ES-I3 (cell line): Measurements from ENCODE around the gene FAM184A.
A peak's percentile ranks its signal among the peaks of the same experiment; 100 is the strongest.

ENCODE experiments used
- H3K36me3 ChIP-seq: 2 replicates; pipeline ENCODE4 v1.6.1; 2013; ENCODE audit warnings: mild to moderate bottlenecking, low read length, control low read depth, moderate library complexity; ENCODE audit not compliant: insufficient read depth
- H3K4me1 ChIP-seq: 2 replicates; pipeline ENCODE4 v1.6.1; 2013; ENCODE audit warnings: mild to moderate bottlenecking, control low read depth, low read length; ENCODE audit not compliant: insufficient read depth
- H3K9ac ChIP-seq: 2 replicates; pipeline ENCODE4 v1.6.1; 2013; ENCODE audit warnings: low read depth, mild to moderate bottlenecking, low read length, moderate library complexity
- H3K9me3 ChIP-seq: 2 replicates; pipeline ENCODE4 v1.6.1; 2013; ENCODE audit warnings: mild to moderate bottlenecking, low read length, moderate library complexity; ENCODE audit not compliant: control insufficient read depth, insufficient read depth

Gene FAM184A

GRCh38 chr6:118965843-118966370 is 112.6 kb downstream of the FAM184A start:
- Histone ChIP-seq H3K36me3 (no peaks in the 10 kb centered on the region), H3K4me1 (no peaks in the 10 kb centered on the region), H3K9me3 (no peaks in the 10 kb centered on the region), H3K9ac (no peak overlapping the region)

GRCh38 chr6:118965371-118965770 is 113.1 kb downstream of the FAM184A start:
- Histone ChIP-seq H3K36me3 (no peaks in the 10 kb centered on the region), H3K9me3 (no peaks in the 10 kb centered on the region), H3K9ac (no peak overlapping the region), H3K4me1 (no peaks in the 10 kb centered on the region)

- H3K36me3 ChIP-seq, result no peaks in the 10 kb centered on the region
- H3K9ac ChIP-seq, result no peak overlapping the region
- no peaks in the 10 kb centered on the region for H3K9me3 ChIP-seq
- H3K4me1 ChIP-seq, result no peaks in the 10 kb centered on the region
These were observed 115.5 kb downstream of the FAM184A start for GRCh38 chr6:118963003-118963402.

- Histone ChIP-seq H3K9me3 (no peaks in the 10 kb centered on the region), H3K9ac (no peak overlapping the region), H3K36me3 (no peaks in the 10 kb centered on the region), H3K4me1 (no peaks in the 10 kb centered on the region)
These were observed 118.6 kb downstream of the FAM184A start for GRCh38 chr6:118959903-118960302.

- Histone ChIP-seq H3K9me3 (no peaks in the 10 kb centered on the region), H3K36me3 (no peaks in the 10 kb centered on the region), H3K4me1 (no peaks in the 10 kb centered on the region), H3K9ac (no peak overlapping the region)
These were observed 125.1 kb downstream of the FAM184A start for GRCh38 chr6:118953391-118953790.

GRCh38 chr6:118952683-118953082 is 125.8 kb downstream of the FAM184A start:
- Histone ChIP-seq H3K9me3 (no peaks in the 10 kb centered on the region), H3K4me1 (no peaks in the 10 kb centered on the region), H3K9ac (no peak overlapping the region), H3K36me3 (no peaks in the 10 kb centered on the region)

GRCh38 chr6:118945217-118945616 is 133.2 kb downstream of the FAM184A start:
- Histone ChIP-seq H3K36me3 (no peaks in the 10 kb centered on the region), H3K4me1 (no peaks in the 10 kb centered on the region), H3K9ac (no peak overlapping the region), H3K9me3 (no peaks in the 10 kb centered on the region; the same call in 1 of the 2 replicates)

GRCh38 chr6:118940770-118941169 is 137.7 kb downstream of the FAM184A start:
- Histone ChIP-seq H3K9me3 (peaks cover 5% of the 10 kb centered on the region; the same call in 1 of the 2 replicates), H3K36me3 (no peaks in the 10 kb centered on the region), H3K9ac (no peak overlapping the region), H3K4me1 (peaks cover 2% of the 10 kb centered on the region; the same call in 1 of the 2 replicates)

GRCh38 chr6:118939683-118940082 is 138.8 kb downstream of the FAM184A start:
- no peak overlapping the region for H3K9ac ChIP-seq
- H3K9me3 ChIP-seq, result peaks cover 5% of the 10 kb centered on the region; the same call in 1 of the 2 replicates
- H3K4me1 ChIP-seq, result peaks cover 3% of the 10 kb centered on the region; the same call in 1 of the 2 replicates
- H3K36me3 ChIP-seq, result no peaks in the 10 kb centered on the region

GRCh38 chr6:118935978-118936703 is 142.3 kb downstream of the FAM184A start:
- no peak overlapping the region for H3K9ac ChIP-seq
- H3K9me3 ChIP-seq, result 0 out of 2 replicates have a peak, but pooled peaks cover 5% of the 10 kb centered on the region
- H3K4me1 ChIP-seq, result peaks cover 3% of the 10 kb centered on the region; the same call in 1 of the 2 replicates
- H3K36me3 ChIP-seq, result no peaks in the 10 kb centered on the region

- H3K36me3 ChIP-seq, result 0 out of 2 replicates have a peak, but pooled peaks cover 2% of the 10 kb centered on the region
- peaks cover 3% of the 10 kb centered on the region; the same call in 1 of the 2 replicates for H3K4me1 ChIP-seq
- peak overlapping the region; percentile 99 for H3K9ac ChIP-seq
- H3K9me3 ChIP-seq, result 0 out of 2 replicates have a peak, but pooled peaks cover 5% of the 10 kb centered on the region
These were observed 143.2 kb downstream of the FAM184A start for GRCh38 chr6:118935331-118935668.

GRCh38 chr6:118934461-118935330 is 143.8 kb downstream of the FAM184A start, which contains the start of gene MCM9:
Gene MCM9 (minus strand): TSS chr6:118935159. CDS start chr6:118931723, 3,436 bp downstream.
- H3K9me3 ChIP-seq, result 0 out of 2 replicates have a peak, but pooled peaks cover 5% of the 10 kb centered on the region
- H3K4me1 ChIP-seq, result peaks cover 3% of the 10 kb centered on the region; the same call in 1 of the 2 replicates
- H3K9ac ChIP-seq, result peak within 1 kb of the TSS; percentile 99
- H3K36me3 ChIP-seq, result 0 out of 2 replicates have a peak, but pooled peaks cover 2% of the 10 kb centered on the region

- H3K9me3 ChIP-seq, result 0 out of 2 replicates have a peak, but pooled peaks cover 5% of the 10 kb centered on the region
- 0 out of 2 replicates have a peak, but pooled peaks cover 2% of the 10 kb centered on the region for H3K36me3 ChIP-seq
- H3K9ac ChIP-seq, result peak overlapping the region; percentile 99; the same call in 1 of the 2 replicates
- peaks cover 3% of the 10 kb centered on the region; the same call in 1 of the 2 replicates for H3K4me1 ChIP-seq
These were observed 144.5 kb downstream of the FAM184A start for GRCh38 chr6:118933855-118934460.

GRCh38 chr6:118932421-118932820 is 146.0 kb downstream of the FAM184A start:
- Histone ChIP-seq H3K9me3 (0 out of 2 replicates have a peak, but pooled peaks cover 5% of the 10 kb centered on the region), H3K36me3 (0 out of 2 replicates have a peak, but pooled peaks cover 2% of the 10 kb centered on the region), H3K9ac (no peak overlapping the region), H3K4me1 (peaks cover 3% of the 10 kb centered on the region; the same call in 1 of the 2 replicates)
